Spleen (tissue), 11 donors: ENCODE measurements around the gene PARD3B. TPM values are rescaled to one million over a fixed set of nuclear protein-coding genes. Genes with fewer than 3 reads are reported as not detected.

ENCODE experiments used
- DNase-seq: peaks from one replicate; pipeline ENCODE4 v3.0.0-alpha.2; 2020
- H3K27ac ChIP-seq, 8 donors: fragments of 200-600 bp; sonication (generic) in 7 of 8; 1 replicate in 4 of 8; 2 replicates in 4 of 8; pipeline versions ENCODE4 v1.5.0 to v1.8.0; 2016 to 2021; ENCODE audit warnings: inconsistent platforms in 4 of 8, mild to moderate bottlenecking in 4 of 8, moderate library complexity in 1 of 8
- H3K27me3 ChIP-seq, 7 donors: fragments of 200-600 bp; sonication (generic) in 6 of 7; replicated peaks in 1 of 7; 1 replicate in 4 of 7; 2 replicates in 3 of 7; pipeline versions ENCODE4 v1.5.0 to v1.8.0; 2016 to 2021; ENCODE audit warnings: inconsistent platforms in 3 of 7, mild to moderate bottlenecking in 1 of 7
- H3K36me3 ChIP-seq, 6 donors: fragments of 200-600 bp; sonication (generic) in 5 of 6; 1 replicate in 4 of 6; 2 replicates in 2 of 6; pipeline versions ENCODE4 v1.5.0 to v1.8.0; 2016 to 2021; ENCODE audit warnings: inconsistent platforms in 2 of 6
- H3K4me1 ChIP-seq, 6 donors: fragments of 200-600 bp; sonication (generic) in 5 of 6; 1 replicate in 3 of 6; 2 replicates in 3 of 6; pipeline versions ENCODE4 v1.5.0 to v1.8.0; 2016 to 2021; ENCODE audit warnings: inconsistent platforms in 3 of 6
- H3K4me3 ChIP-seq, 8 donors: fragments of 200-600 bp; sonication (generic) in 7 of 8; 1 replicate in 4 of 8; 2 replicates in 4 of 8; pipeline versions ENCODE4 v1.5.0 to v1.8.0; 2016 to 2021; ENCODE audit warnings: inconsistent platforms in 4 of 8, mild to moderate bottlenecking in 4 of 8, moderate library complexity in 2 of 8
- H3K9me3 ChIP-seq, 8 donors: fragments of 200-600 bp; sonication (generic) in 7 of 8; 1 replicate in 4 of 8; 2 replicates in 4 of 8; pipeline versions ENCODE4 v1.5.0 to v1.8.0; 2016 to 2021; ENCODE audit warnings: inconsistent platforms in 4 of 8
- CTCF ChIP-seq, 11 experiments: fragments of 200-600 bp in 7 of 11; fragments of 450-650 bp in 4 of 11; sonication (generic) in 4 of 11; IDR thresholded peaks in 8 of 11; conservative IDR thresholded peaks in 3 of 11; 1 replicate in 7 of 11; 2 replicates in 4 of 11; pipeline versions ENCODE4 v1.4.0 to v1.8.0; 2016 to 2021; ENCODE audit warnings: antibody characterized with exemption in 11 of 11, inconsistent platforms in 4 of 11, mild to moderate bottlenecking in 1 of 11
- POLR2A ChIP-seq, 3 donors: fragments of 450-650 bp; IDR thresholded peaks; one replicate each; pipeline ENCODE4 v1.5.1; 2017; ENCODE audit warnings: antibody characterized with exemption in 3 of 3, mild to moderate bottlenecking in 1 of 3
- POLR2AphosphoS5 ChIP-seq, 3 donors: sonication (generic); formaldehyde crosslinking; IDR thresholded peaks; one replicate each; pipeline ENCODE4 v1.5.1; 2017; ENCODE audit warnings: antibody characterized with exemption in 3 of 3
- WGBS, 5 donors: extraction: QIAGEN DNeasy Blood & Tissue Kit in 3 of 5; methylation state at CpG; one replicate each; pipeline versions ENCODE4 v1.1.5 to v1.1.7; 2013 to 2018; 5-methylcytosine and 5-hydroxymethylcytosine counted together
- intact Hi-C: fragments of 100-400 bp; cut with DNase I; formaldehyde crosslinking; loops from one replicate; pipeline ENCODE4 v1.15.0; 2023; ENCODE audit warnings: low total_unique reads
- polyA plus RNA-seq, 3 donors: library from polyadenylated mRNA; stranded (reverse); fragments of 200-250 nt; gene quantifications; one replicate each; pipeline ENCODE4 v1.2.1, GENCODE V29; 2013
- total RNA-seq, 7 donors: library from RNA; depleted of rRNA in 3 of 7; stranded (reverse); fragments of >200 nt in 3 of 7; fragmentation: NEBNext Ultra II Directional in 4 of 7; extraction: Animal tissue kit (Norgen Biotek cat#: 25700) in 4 of 7; gene quantifications; one replicate each; pipeline versions ENCODE4 v1.1.0 to v1.2.1, GENCODE V29; 2016 to 2021
- donor health status: healthy with polysubstance abuse.
- donor health status: DM: no; HTN: no; CAD: no; lungs with moderate emphysema.
- donor health status: DM: no; HTN: no; CAD: no.
- donor health status: Bipolar disorder and iron deficiency.
- donor health status: healthy.
- donor health status: DM: no; HTN: no; CAD: no.
- donor health status: DM: yes; HTN: yes; CAD: no.

PARD3B gene
- total and polyA plus RNA-seq, 10 donors, result 0.85 to 27.8 (median 14.7) TPM

- Histone ChIP-seq H3K27ac (no peak overlapping the region), H3K27me3 (no peaks in the 10 kb centered on the region), H3K9me3 (no peaks in the 10 kb centered on the region), H3K4me3 (no peak overlapping the region), H3K36me3 (no peaks in the 10 kb centered on the region), H3K4me1 (no peaks in the 10 kb centered on the region)
- no peak for TF ChIP-seq POLR2AphosphoS5 (IDR thresholded peaks at IDR 0.05)
- no peak for TF ChIP-seq CTCF (IDR thresholded peaks at IDR 0.05 in 8 of 11, conservative IDR thresholded peaks at IDR 0.05 in 3 of 11)
- no peak for TF ChIP-seq POLR2A (IDR thresholded peaks at IDR 0.05)
- intact Hi-C loops, result no loop called here
- no peak for DNase-seq
- 54 to 83% (median 68%) methylated on average over 1 of the region's 1 CpG for WGBS, 5 donors
Measured at GRCh38 chr2:205627085-205627484, 1081.8 kb downstream of the PARD3B start.

- Histone ChIP-seq H3K36me3 (no peaks in the 10 kb centered on the region), H3K27me3 (no peaks in the 10 kb centered on the region), H3K4me3 (no peak overlapping the region), H3K27ac (no peak overlapping the region), H3K4me1 (no peaks in the 10 kb centered on the region), H3K9me3 (no peaks in the 10 kb centered on the region)
- DNase-seq, result no peak
- TF ChIP-seq CTCF (IDR thresholded peaks at IDR 0.05 in 8 of 11, conservative IDR thresholded peaks at IDR 0.05 in 3 of 11) (no peak), POLR2A (IDR thresholded peaks at IDR 0.05) (no peak), POLR2AphosphoS5 (IDR thresholded peaks at IDR 0.05) (no peak)
- intact Hi-C loops, result no loop called here
- WGBS, 5 donors, result 79 to 94% (median 86%) methylated on average over 3 of the region's 3 CpGs
Measured at GRCh38 chr2:205628422-205628821, 1083.1 kb downstream of the PARD3B start.

GRCh38 chr2:205629091-205629776 is 1084.0 kb downstream of the PARD3B start:
- no peak for DNase-seq
- H3K27me3 ChIP-seq, result no peaks in the 10 kb centered on the region
- H3K36me3 ChIP-seq, result no peaks in the 10 kb centered on the region
- H3K27ac ChIP-seq, result no peak overlapping the region
- intact Hi-C loops, result no loop called here
- no peaks in the 10 kb centered on the region for H3K9me3 ChIP-seq
- no peaks in the 10 kb centered on the region for H3K4me1 ChIP-seq
- TF ChIP-seq POLR2A (IDR thresholded peaks at IDR 0.05), result no peak
- no peak for TF ChIP-seq CTCF (IDR thresholded peaks at IDR 0.05 in 8 of 11, conservative IDR thresholded peaks at IDR 0.05 in 3 of 11)
- TF ChIP-seq POLR2AphosphoS5 (IDR thresholded peaks at IDR 0.05), result no peak
- no peak overlapping the region for H3K4me3 ChIP-seq
- WGBS, 5 donors, result 83 to 91% (median 89%) methylated on average over 10 of the region's 10 CpGs

GRCh38 chr2:205633994-205634393 is 1088.7 kb downstream of the PARD3B start:
- WGBS, 5 donors, result 60 to 80% (median 69%) methylated on average over 1 of the region's 1 CpG
- no peak overlapping the region for H3K27ac ChIP-seq
- H3K4me3 ChIP-seq, result no peak overlapping the region
- H3K4me1 ChIP-seq, result no peaks in the 10 kb centered on the region
- intact Hi-C loops, result no loop called here
- DNase-seq, result no peak
- H3K36me3 ChIP-seq, result no peaks in the 10 kb centered on the region
- TF ChIP-seq CTCF (IDR thresholded peaks at IDR 0.05 in 8 of 11, conservative IDR thresholded peaks at IDR 0.05 in 3 of 11), result no peak
- no peak for TF ChIP-seq POLR2A (IDR thresholded peaks at IDR 0.05)
- TF ChIP-seq POLR2AphosphoS5 (IDR thresholded peaks at IDR 0.05), result no peak
- H3K27me3 ChIP-seq, result no peaks in the 10 kb centered on the region
- H3K9me3 ChIP-seq, result no peaks in the 10 kb centered on the region
